ENCODE measurements around the gene MAPK14. TPM values are rescaled to one million over a fixed set of nuclear protein-coding genes. Genes with fewer than 3 reads are reported as not detected.

The MAPK14 gene
- total RNA-seq, 1 donor from 2014 or later = 38.4 TPM

GRCh38 chr6:36139991-36140710, 112.5 kb downstream of the MAPK14 start:
- DNase-seq (ENCODE audit: low read depth) = no peak
- peak; percentile 84 for FAIRE-seq
- peaks cover 30% of the 10 kb centered on the region for H3K36me3 ChIP-seq (ENCODE audit: control insufficient read depth, insufficient read depth, low read length)
- TF ChIP-seq CTCF (IDR thresholded peaks at IDR 0.05; ENCODE audit: insufficient read depth, low read length, severe bottlenecking) = no peak
- H3K27me3 ChIP-seq (ENCODE audit: control insufficient read depth, insufficient read depth, low read length) = no peaks in the 10 kb centered on the region
- no peak overlapping the region for H3K4me3 ChIP-seq (ENCODE audit: low read depth, low read length)

- Histone ChIP-seq H3K4me3 (ENCODE audit: low read depth, low read length) (no peak overlapping the region), H3K27me3 (ENCODE audit: control insufficient read depth, insufficient read depth, low read length) (no peaks in the 10 kb centered on the region), H3K36me3 (ENCODE audit: control insufficient read depth, insufficient read depth, low read length) (peaks cover 20% of the 10 kb centered on the region)
- no peak for TF ChIP-seq CTCF (IDR thresholded peaks at IDR 0.05; ENCODE audit: insufficient read depth, low read length, severe bottlenecking)
- no peak for DNase-seq (ENCODE audit: low read depth)
- FAIRE-seq = no peak
These were observed 113.5 kb downstream of the MAPK14 start for GRCh38 chr6:36141091-36141490.

- no peak for DNase-seq (ENCODE audit: low read depth)
- no peak for TF ChIP-seq CTCF (IDR thresholded peaks at IDR 0.05; ENCODE audit: insufficient read depth, low read length, severe bottlenecking)
- no peaks in the 10 kb centered on the region for H3K27me3 ChIP-seq (ENCODE audit: control insufficient read depth, insufficient read depth, low read length)
- peaks cover 15% of the 10 kb centered on the region for H3K36me3 ChIP-seq (ENCODE audit: control insufficient read depth, insufficient read depth, low read length)
- no peak overlapping the region for H3K4me3 ChIP-seq (ENCODE audit: low read depth, low read length)
- FAIRE-seq = no peak
These were observed 114.4 kb downstream of the MAPK14 start for GRCh38 chr6:36141961-36142360.

GRCh38 chr6:36142971-36143838, 115.6 kb downstream of the MAPK14 start:
- H3K36me3 ChIP-seq (ENCODE audit: control insufficient read depth, insufficient read depth, low read length) = peaks cover 11% of the 10 kb centered on the region
- H3K27me3 ChIP-seq (ENCODE audit: control insufficient read depth, insufficient read depth, low read length) = no peaks in the 10 kb centered on the region
- no peak for TF ChIP-seq CTCF (IDR thresholded peaks at IDR 0.05; ENCODE audit: insufficient read depth, low read length, severe bottlenecking)
- DNase-seq (ENCODE audit: low read depth) (no peak), FAIRE-seq (no peak)
- H3K4me3 ChIP-seq (ENCODE audit: low read depth, low read length) = no peak overlapping the region

GRCh38 chr6:36145495-36145894, 117.9 kb downstream of the MAPK14 start:
- TF ChIP-seq CTCF (IDR thresholded peaks at IDR 0.05; ENCODE audit: insufficient read depth, low read length, severe bottlenecking) = no peak
- Histone ChIP-seq H3K4me3 (ENCODE audit: low read depth, low read length) (no peak overlapping the region), H3K27me3 (ENCODE audit: control insufficient read depth, insufficient read depth, low read length) (no peaks in the 10 kb centered on the region), H3K36me3 (ENCODE audit: control insufficient read depth, insufficient read depth, low read length) (no peaks in the 10 kb centered on the region)
- peak; percentile 36 for FAIRE-seq
- DNase-seq (ENCODE audit: low read depth) = no peak
